Erythroblast (primary cell): ENCODE results near the gene RUBCNL.
"Not testable (repeated sequence)": the region's sequence is repeated elsewhere in the genome, so short reads cannot be mapped to it uniquely, and the experiment has no call there.

Experiments used
- DNase-seq, 2 experiments: peaks; one replicate each; lab custom pipeline; 2025; lab: John Stamatoyannopoulos, UW
- GATA1 ChIP-seq: IDR thresholded peaks from 2 replicates; pipeline ENCODE4 v1.6.1; 2011; ENCODE audit warnings: low read depth, mild to moderate bottlenecking, control low read depth, low read length, moderate library complexity
- POLR2A ChIP-seq: IDR thresholded peaks from 2 replicates; pipeline ENCODE4 v1.6.1; 2011; ENCODE audit warnings: mild to moderate bottlenecking, low read length

Gene RUBCNL

DNA sequence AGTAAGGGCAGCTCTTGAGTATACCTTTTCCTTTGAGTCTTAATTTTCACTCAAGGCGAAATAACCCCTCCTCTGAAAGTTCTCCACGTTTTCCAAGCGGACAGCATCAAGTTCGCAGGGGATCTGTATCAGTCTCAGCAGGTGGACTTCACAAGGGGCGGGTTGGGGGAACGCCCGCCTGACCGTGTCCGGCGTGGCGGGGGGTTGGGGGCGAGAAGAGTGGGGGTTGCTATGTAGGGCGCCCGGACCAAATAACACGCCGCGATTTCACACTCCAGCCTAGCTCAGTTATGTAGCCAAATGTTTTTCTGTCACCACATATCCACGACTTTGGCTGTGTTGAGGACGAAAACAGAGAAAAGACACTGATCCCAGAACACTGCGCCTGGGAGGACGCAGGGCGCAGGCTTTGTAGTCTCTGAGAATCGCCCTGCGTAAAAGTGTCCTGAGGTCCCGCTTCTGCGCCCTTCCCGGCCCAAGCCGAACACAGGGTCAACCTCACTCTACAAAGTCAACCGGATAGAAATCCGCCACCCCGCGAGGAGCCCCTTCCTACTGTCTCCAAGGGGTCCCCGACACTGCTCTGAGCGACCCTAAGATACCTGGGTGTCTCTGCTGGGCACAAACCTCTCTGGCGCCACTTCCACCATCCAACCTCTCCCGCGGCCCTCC lies 524 bp downstream of the RUBCNL start:
- TF ChIP-seq POLR2A (no peak), GATA1 (no peak)
- no peak for DNase-seq

DNA sequence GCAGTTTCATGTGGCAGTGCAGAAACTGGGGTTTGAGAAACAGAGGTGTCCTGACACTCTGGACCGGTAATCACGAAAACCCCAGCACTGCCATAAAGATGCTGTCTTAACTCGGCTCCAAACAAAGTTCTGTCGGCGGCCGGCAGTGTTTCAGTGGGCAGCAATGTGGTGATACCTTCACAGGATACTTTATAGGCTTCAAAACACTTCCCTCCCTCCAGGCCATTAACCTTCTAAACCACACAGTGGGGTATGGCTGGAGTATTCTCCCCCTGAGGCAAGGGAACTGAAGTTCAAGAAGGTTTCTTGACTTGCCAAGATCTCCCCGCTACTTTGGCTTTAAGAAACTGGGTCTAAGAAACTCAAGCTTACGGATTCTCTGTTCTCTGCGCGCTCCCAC lies 1.1 kb downstream of the RUBCNL start:
- no peak for DNase-seq
- no peak for TF ChIP-seq GATA1
- TF ChIP-seq POLR2A: no peak

DNA sequence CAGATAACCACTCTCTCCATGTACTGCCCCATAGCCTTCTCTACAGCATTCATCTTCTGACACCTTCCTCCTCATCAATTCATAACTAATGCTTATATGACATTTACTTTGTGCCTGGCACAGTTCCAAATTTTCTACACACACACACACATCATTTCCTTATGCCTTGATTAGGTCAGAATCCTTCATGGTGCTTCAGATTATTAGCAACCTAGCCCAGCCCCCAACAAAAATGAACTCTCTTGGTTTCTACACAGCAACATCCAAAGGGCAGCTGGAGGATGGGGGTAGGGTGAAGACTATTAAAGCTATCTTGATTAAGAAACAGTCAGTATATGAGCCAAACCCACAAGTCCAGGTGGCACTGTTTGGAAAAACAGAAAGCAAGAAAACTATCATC lies 3.7 kb downstream of the RUBCNL start:
- no peak for TF ChIP-seq GATA1
- no peak for TF ChIP-seq POLR2A
- DNase-seq: no peak

- DNase-seq: no peak
- TF ChIP-seq GATA1 (no peak), POLR2A (no peak)
Measured at GRCh38 chr13:46382224-46382623, 4.8 kb downstream of the RUBCNL start.

DNA sequence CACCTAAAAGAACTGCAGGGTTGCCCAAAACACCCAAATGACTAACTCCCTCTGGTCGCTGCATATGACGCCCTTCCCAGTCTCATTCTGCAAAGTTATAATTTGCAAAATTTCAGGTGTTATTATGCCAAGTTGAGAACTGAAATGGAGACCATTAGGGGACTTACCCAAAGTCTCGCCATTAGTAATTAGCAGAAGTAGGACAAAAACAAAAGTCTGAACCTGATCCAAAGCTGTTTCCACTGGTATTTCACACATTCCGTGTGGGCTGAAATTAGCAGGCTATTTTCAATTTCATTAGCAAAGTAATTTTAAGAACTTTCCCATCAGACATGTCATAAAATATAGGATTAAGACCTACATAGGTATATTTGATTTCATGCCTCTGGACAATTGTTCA lies 6.8 kb downstream of the RUBCNL start:
- DNase-seq: no peak
- TF ChIP-seq GATA1 (no peak), POLR2A (no peak)

DNA sequence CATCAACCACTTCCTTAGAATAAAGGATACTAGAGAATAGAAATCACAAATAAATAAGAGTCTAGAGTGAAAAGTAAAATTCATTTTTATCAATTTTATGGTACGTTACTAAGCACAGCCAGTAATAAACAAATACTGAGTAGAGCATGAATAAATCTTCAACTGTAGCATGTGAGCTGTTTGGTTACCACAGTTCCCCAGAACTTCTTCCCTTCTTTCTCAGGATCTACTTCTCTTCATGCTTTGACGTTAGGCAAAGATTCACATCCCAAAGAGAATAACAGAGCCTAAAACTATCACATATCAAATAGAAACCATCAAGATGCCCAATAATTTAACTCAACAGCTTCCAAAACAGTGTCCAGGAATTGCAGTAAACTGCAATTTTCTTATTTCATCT lies 7.4 kb downstream of the RUBCNL start:
- no peak for DNase-seq
- TF ChIP-seq GATA1: no peak
- no peak for TF ChIP-seq POLR2A

- no peak for TF ChIP-seq GATA1
- no peak for TF ChIP-seq POLR2A
- no peak for DNase-seq
Measured at GRCh38 chr13:46378411-46378810, 8.6 kb downstream of the RUBCNL start.

DNA sequence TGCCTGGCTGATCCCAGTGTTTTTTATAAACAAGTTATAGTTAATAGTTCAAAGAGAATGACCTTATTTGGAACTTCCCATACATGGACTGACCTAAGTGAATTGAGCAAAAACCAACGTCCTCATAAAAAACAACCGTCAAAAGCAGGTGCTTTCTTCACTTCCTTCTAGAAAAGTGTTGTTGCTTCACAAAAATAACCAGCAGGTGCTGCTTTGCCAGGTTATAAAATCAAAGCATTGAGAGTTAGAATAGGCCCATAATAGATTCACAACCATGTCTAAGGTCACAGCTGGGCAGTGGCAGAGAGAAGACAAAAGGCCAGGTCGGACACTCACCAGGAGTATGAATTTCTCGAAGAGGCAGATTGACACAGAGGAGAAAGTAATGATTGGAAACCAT lies 9.5 kb downstream of the RUBCNL start:
- TF ChIP-seq POLR2A (no peak), GATA1 (no peak)
- DNase-seq: no peak

DNA sequence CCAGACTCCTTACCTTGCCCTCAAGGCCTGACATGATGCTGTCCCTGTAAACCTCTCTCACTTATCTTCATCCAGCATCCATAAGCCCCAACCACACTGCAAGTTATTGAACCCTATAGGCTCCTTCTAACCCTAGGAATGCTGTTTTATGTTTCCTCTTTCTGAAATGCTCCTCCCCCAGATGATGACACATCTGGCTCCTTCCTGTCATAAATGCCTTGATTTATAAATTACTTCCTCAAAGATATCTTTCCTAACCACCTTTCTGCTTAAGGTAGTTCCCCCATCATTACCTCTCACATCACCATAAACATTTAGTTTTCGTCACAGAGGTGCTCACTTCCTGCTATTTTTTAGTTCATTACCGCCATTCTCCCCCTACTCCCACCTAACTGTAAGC lies 12.3 kb downstream of the RUBCNL start:
- no peak for DNase-seq
- TF ChIP-seq GATA1: no peak
- TF ChIP-seq POLR2A: no peak

DNA sequence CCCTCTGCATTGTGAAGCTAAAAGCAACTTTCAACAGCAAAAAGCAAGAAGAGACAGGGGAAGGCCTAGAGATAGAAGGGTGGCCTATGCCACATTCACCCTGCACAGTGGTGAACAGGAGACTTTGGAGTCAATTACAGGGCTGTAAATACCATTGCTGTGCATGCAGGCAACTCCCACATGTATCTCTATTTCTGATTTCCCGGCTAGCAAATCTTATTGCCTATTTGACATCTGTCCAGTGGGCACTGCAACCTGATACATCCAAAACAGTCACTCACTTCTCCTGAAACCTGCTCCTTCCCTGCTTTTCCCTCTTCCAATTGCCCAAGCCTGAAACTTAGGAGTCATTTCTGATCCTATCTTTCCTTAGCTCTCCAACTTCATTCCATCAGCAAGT lies 13.4 kb downstream of the RUBCNL start:
- TF ChIP-seq GATA1 (no peak), POLR2A (no peak)
- DNase-seq: no peak

GRCh38 chr13:46372938-46373337 lies 14.1 kb downstream of the RUBCNL start:
- DNase-seq: not testable (repeated sequence)

DNA sequence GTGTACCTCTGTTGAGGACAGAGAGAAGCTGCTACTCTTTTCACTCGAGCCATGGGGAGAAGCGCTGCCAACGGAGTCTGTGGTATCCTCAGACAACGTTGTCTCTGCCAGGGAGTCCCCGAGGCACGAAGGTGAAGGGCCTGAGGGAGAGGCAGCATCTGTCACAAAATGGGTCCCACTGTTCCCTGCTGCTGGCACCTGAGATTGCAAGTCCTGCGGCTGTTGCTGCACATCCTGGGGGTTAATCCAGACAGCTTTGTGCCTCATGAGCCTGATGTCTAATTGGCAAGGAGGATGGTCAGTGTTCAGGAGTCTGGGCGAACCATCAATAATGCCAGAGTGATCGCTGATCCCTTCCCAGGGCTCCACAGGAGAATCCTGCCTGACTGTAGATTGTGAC lies 15.0 kb downstream of the RUBCNL start:
- TF ChIP-seq POLR2A (no peak), GATA1 (no peak)
- no peak for DNase-seq

- no peak for DNase-seq
- no peak for TF ChIP-seq GATA1
- no peak for TF ChIP-seq POLR2A
Measured at GRCh38 chr13:46369506-46370277, 17.4 kb downstream of the RUBCNL start.

DNA sequence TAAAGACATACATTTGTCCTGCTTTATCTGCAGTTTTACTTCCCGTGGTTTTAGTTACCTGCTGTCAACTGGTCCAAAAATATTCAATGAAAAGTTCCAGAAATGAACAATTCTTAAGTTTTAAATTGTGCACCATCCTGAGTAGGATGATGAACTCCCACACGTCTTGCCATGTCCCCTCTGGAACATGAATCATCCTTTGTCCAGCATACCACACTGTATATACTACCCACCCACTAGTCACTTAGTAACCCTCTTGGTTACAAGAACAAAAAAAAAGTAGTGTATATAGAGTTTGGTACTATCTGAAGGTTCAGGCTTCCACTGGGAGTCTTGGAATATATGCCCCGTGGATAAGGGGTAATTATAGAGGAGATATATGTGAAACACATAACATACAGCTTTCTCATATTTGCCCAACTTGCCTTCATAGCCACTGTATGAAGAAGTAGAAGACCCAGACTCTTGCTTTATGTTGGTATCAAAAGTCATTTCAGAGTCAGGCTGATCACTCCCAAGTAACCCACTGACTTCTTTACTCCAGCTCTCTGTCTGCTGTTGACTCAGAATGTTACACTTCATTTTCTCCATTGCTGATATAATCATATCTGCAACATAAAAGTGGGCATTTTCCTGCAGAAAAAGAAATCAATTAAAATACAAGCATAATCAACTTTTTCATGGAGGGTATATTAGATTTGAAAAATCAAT lies 19.3 kb downstream of the RUBCNL start:
- TF ChIP-seq POLR2A: no peak
- no peak for TF ChIP-seq GATA1
- no peak for DNase-seq

GRCh38 chr13:46361276-46361934 lies 25.6 kb downstream of the RUBCNL start:
- no peak for TF ChIP-seq GATA1
- TF ChIP-seq POLR2A: no peak
- no peak for DNase-seq

- no peak for DNase-seq
- TF ChIP-seq GATA1: no peak
- TF ChIP-seq POLR2A: no peak
Measured at GRCh38 chr13:46360604-46361003, 26.4 kb downstream of the RUBCNL start.
